Measurements from ENCODE around the gene YOD1.

- TF ChIP-seq POLR2AphosphoS5 (IDR thresholded peaks at IDR 0.05) (no peak), EP300 (IDR thresholded peaks at IDR 0.05; ENCODE audit: low read depth) (no peak)
These were observed 4.5 kb upstream of the YOD1 start for GRCh38 chr1:207055386-207056001.
